Fibroblast of skin of right biceps (primary cell): ENCODE data around the gene FRG2.
"Not testable (repeated sequence)": the region's sequence is repeated elsewhere in the genome, so short reads cannot be mapped to it uniquely, and the experiment has no call there.

Source experiments
- DNase-seq: peaks from one replicate; pipeline ENCODE4 v3.0.0-alpha.2; 2013

Gene FRG2

GRCh38 chr4:190027156-190027555, at the start of gene FRG2:
Gene FRG2 (minus strand): TSS chr4:190027256. CDS start chr4:190027204, 52 bp downstream.
- DNase-seq: not testable (repeated sequence)

- not testable (repeated sequence) for DNase-seq
Measured at GRCh38 chr4:190068351-190068750, 41.3 kb upstream of the FRG2 start.

GRCh38 chr4:190064805-190065204, 37.7 kb upstream of the FRG2 start:
- not testable (repeated sequence) for DNase-seq

- not testable (repeated sequence) for DNase-seq
Measured at GRCh38 chr4:190064342-190064741, 37.3 kb upstream of the FRG2 start, which contains the start of gene DBET. Gene DBET (plus strand): TSS chr4:190064502.

GRCh38 chr4:190058997-190059396, 31.9 kb upstream of the FRG2 start:
- not testable (repeated sequence) for DNase-seq

- DNase-seq: not testable (repeated sequence)
Measured at GRCh38 chr4:190049378-190050239, 22.6 kb upstream of the FRG2 start.

- DNase-seq: not testable (repeated sequence)
Measured at GRCh38 chr4:190047627-190048026, 20.6 kb upstream of the FRG2 start.

GRCh38 chr4:190040873-190041272, 13.8 kb upstream of the FRG2 start:
- not testable (repeated sequence) for DNase-seq

GRCh38 chr4:190037704-190038388, 10.8 kb upstream of the FRG2 start:
- DNase-seq: not testable (repeated sequence)

GRCh38 chr4:190031264-190031663, 4.2 kb upstream of the FRG2 start:
- DNase-seq: not testable (repeated sequence)

- DNase-seq: not testable (repeated sequence)
Measured at GRCh38 chr4:190022614-190023281, 4.3 kb downstream of the FRG2 start.

GRCh38 chr4:190021973-190022372, 5.1 kb downstream of the FRG2 start:
- DNase-seq: not testable (repeated sequence)

GRCh38 chr4:190020790-190021717, 6.0 kb downstream of the FRG2 start:
- peak; percentile 30 for DNase-seq

- DNase-seq: not testable (repeated sequence)
Measured at GRCh38 chr4:190019859-190020463, 7.1 kb downstream of the FRG2 start.

GRCh38 chr4:190019023-190019858, 7.8 kb downstream of the FRG2 start:
- DNase-seq: no peak

GRCh38 chr4:190018201-190018920, 8.7 kb downstream of the FRG2 start:
- no peak for DNase-seq

- no peak for DNase-seq
Measured at GRCh38 chr4:190017357-190018200, 9.5 kb downstream of the FRG2 start.

- DNase-seq: no peak
Measured at GRCh38 chr4:190016369-190017289, 10.4 kb downstream of the FRG2 start.
